Measurements from ENCODE around the gene QKI. TPM values are rescaled to one million over a fixed set of nuclear protein-coding genes. Genes with fewer than 3 reads are reported as not detected.

Gene QKI
- total and polyA plus RNA-seq, 3 donors from 2014 or later: 148 to 366 (median 315) TPM

DNA sequence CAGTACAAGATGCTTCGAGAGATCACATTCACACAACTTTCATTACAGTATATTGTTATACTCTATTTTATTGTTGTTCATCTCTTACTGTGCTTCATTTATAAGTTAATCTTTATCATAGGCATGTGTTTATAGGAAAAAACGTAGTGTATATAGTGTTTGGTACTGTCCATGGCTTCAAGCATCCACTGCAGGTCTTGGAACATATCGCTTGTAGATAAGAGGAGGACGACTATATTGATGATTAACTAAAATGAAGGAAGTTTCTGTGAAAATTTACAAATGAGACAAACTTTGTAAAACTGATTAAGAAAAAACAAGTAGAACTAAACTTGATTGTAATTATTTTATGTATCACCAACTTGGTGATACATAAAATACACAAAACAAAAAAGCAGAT lies 98.5 kb downstream of the QKI start:
- DNase-seq: no peak
- H3K27ac ChIP-seq: no peak overlapping the region
- WGBS, 2 donors: 66 to 83% methylated on average over 4 of the region's 4 CpGs
- H3K4me1 ChIP-seq: no peaks in the 10 kb centered on the region
- H3K27me3 ChIP-seq: no peaks in the 10 kb centered on the region
- intact Hi-C loops (cut with DNase I; ENCODE audit: low total_unique reads): no loop called here
- no peak for TF ChIP-seq POLR2A (IDR thresholded peaks at IDR 0.05)
- TF ChIP-seq, protein P1, sequence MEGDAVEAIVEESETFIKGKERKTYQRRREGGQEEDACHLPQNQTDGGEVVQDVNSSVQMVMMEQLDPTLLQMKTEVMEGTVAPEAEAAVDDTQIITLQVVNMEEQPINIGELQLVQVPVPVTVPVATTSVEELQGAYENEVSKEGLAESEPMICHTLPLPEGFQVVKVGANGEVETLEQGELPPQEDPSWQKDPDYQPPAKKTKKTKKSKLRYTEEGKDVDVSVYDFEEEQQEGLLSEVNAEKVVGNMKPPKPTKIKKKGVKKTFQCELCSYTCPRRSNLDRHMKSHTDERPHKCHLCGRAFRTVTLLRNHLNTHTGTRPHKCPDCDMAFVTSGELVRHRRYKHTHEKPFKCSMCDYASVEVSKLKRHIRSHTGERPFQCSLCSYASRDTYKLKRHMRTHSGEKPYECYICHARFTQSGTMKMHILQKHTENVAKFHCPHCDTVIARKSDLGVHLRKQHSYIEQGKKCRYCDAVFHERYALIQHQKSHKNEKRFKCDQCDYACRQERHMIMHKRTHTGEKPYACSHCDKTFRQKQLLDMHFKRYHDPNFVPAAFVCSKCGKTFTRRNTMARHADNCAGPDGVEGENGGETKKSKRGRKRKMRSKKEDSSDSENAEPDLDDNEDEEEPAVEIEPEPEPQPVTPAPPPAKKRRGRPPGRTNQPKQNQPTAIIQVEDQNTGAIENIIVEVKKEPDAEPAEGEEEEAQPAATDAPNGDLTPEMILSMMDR (IDR thresholded peaks at IDR 0.05): no peak
- H3K36me3 ChIP-seq (ENCODE audit: low read depth, missing control alignments): no peaks in the 10 kb centered on the region
- no peak overlapping the region for H3K4me3 ChIP-seq
- no peaks in the 10 kb centered on the region for H3K9me3 ChIP-seq

DNA sequence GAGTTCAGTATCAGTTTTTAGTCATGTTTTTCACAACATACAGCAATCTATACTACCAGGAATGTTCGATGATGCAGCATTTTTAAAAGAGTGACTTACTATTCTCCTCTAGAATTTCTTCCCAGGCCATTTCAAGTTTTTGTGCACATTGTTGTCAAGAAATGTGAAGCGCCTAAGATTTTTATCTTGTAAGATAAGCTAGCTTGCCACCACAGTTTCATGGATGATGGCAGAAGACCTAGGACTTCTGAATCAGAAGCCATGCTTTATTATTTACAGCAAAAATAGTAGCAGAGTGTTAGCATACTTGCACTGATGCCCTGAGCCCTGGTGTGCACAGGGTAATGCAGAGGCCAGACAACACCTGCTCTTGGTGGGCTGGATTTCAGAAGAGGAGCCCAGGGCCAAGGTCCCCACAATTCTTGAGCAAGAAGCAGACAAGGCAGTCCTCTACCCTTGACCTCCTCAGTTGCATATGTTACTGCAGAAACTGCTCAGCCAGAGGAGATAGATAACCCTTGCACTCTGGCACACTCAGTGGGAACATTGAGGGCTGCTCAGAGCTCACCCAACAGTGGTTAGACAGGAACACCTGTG lies 99.2 kb downstream of the QKI start:
- no peaks in the 10 kb centered on the region for H3K9me3 ChIP-seq
- H3K36me3 ChIP-seq (ENCODE audit: low read depth, missing control alignments): no peaks in the 10 kb centered on the region
- no peaks in the 10 kb centered on the region for H3K27me3 ChIP-seq
- no peak overlapping the region for H3K27ac ChIP-seq
- no peaks in the 10 kb centered on the region for H3K4me1 ChIP-seq
- WGBS, 2 donors: 77 to 81% methylated on average over 2 of the region's 2 CpGs
- no peak for DNase-seq
- no peak for TF ChIP-seq POLR2A (IDR thresholded peaks at IDR 0.05)
- TF ChIP-seq, protein P1 (IDR thresholded peaks at IDR 0.05): no peak
- intact Hi-C loops (cut with DNase I; ENCODE audit: low total_unique reads): no loop called here
- H3K4me3 ChIP-seq: no peak overlapping the region

DNA sequence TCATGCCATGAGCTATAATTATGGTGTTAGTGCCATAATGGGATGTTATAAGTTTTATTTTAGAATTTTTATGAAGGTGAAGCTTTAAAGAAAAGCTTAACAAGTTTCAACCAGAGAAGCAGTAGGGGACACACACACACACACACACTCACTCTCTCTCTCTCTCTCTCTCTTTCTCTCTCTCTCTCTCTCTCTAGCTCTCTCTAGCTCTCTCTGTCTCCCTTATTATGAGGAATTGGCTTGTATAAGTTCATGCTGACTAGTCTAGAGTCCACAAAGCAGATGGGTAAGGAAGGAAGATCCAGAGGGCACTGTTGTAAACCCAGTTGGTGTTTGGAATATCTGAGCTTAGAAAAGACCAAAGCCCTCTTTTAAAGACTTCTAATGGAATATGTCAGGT lies 102.4 kb downstream of the QKI start:
- intact Hi-C loops (cut with DNase I; ENCODE audit: low total_unique reads): no loop called here
- Histone ChIP-seq H3K36me3 (ENCODE audit: low read depth, missing control alignments) (no peaks in the 10 kb centered on the region), H3K4me3 (no peak overlapping the region), H3K4me1 (no peaks in the 10 kb centered on the region), H3K27ac (no peak overlapping the region), H3K9me3 (no peaks in the 10 kb centered on the region), H3K27me3 (no peaks in the 10 kb centered on the region)
- no peak for DNase-seq
- TF ChIP-seq POLR2A (IDR thresholded peaks at IDR 0.05): no peak
- TF ChIP-seq, protein P1 (IDR thresholded peaks at IDR 0.05): no peak

DNA sequence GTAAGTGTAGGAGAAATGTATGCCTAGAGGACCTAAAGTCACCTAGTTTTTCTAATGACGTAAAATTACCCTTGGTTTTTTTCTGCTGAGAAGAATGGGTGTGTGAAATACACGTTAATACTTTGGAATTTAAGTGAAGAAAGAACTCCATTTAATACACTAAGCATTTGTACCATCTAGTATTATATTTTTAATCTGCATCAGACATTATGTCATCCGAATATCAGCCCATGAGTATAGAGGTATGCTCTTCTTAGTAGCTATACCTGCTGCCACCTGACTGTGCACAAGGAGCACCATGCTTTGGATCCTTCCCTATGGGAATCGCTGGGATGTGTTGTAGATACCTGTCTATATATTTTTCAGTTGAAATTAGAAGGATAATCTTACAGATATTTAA lies 106.4 kb downstream of the QKI start:
- Histone ChIP-seq H3K36me3 (ENCODE audit: low read depth, missing control alignments) (no peaks in the 10 kb centered on the region), H3K4me1 (peaks cover 3% of the 10 kb centered on the region), H3K27me3 (no peaks in the 10 kb centered on the region), H3K27ac (no peak overlapping the region), H3K9me3 (no peaks in the 10 kb centered on the region), H3K4me3 (no peak overlapping the region)
- no peak for TF ChIP-seq POLR2A (IDR thresholded peaks at IDR 0.05)
- TF ChIP-seq, protein P1 (IDR thresholded peaks at IDR 0.05): no peak
- intact Hi-C loops (cut with DNase I; ENCODE audit: low total_unique reads): no loop called here
- DNase-seq: no peak
- 81 to 83% methylated on average over 4 of the region's 4 CpGs for WGBS, 2 donors

DNA sequence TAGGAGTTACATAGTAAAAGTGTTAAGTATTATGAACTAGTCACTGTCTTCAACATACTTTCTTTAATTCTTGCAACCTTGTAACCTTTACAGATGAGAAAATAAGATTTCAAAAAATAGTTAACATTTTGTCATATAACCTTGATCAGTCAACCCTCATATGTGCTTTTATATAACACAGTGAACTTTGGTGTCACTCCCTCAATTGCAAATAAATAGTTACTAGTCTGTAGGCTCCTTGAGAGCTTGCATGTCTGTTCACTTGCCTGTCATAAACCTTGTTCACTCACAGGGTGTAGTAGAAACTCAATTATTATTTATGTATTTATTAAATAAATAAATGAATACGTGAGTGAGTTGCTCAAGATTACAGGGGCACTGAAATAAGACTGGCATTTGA lies 107.5 kb downstream of the QKI start:
- no peaks in the 10 kb centered on the region for H3K27me3 ChIP-seq
- no peaks in the 10 kb centered on the region for H3K9me3 ChIP-seq
- no peak for DNase-seq
- intact Hi-C loops (cut with DNase I; ENCODE audit: low total_unique reads): no loop called here
- TF ChIP-seq, protein P1 (IDR thresholded peaks at IDR 0.05): no peak
- TF ChIP-seq POLR2A (IDR thresholded peaks at IDR 0.05): no peak
- H3K27ac ChIP-seq: no peak overlapping the region
- no peaks in the 10 kb centered on the region for H3K36me3 ChIP-seq (ENCODE audit: low read depth, missing control alignments)
- peaks cover 3% of the 10 kb centered on the region for H3K4me1 ChIP-seq
- H3K4me3 ChIP-seq: no peak overlapping the region
- 55 to 58% methylated on average over 1 of the region's 1 CpG for WGBS, 2 donors
